Fibroblast of lung (primary cell): ENCODE data around the gene SH3GL3. TPM values are rescaled to one million over a fixed set of nuclear protein-coding genes. Genes with fewer than 3 reads are reported as not detected.
A peak's percentile ranks its signal among the peaks of the same experiment; 100 is the strongest.

ENCODE experiments used
- DNase-seq, 2 donors: peaks; one replicate each; pipeline versions ENCODE4 v3.0.0 to v3.0.0-alpha.2; 2010; ENCODE audit warnings: low read depth in 2 of 2
- H2AFZ ChIP-seq: 2 replicates; pipeline ENCODE4 v1.5.1; 2012; ENCODE audit warnings: low read length, control low read depth, inconsistent platforms
- H3K27ac ChIP-seq: 2 replicates; pipeline ENCODE4 v1.5.1; 2011; ENCODE audit warnings: low read length, control low read depth; ENCODE audit not compliant: insufficient read depth
- H3K27me3 ChIP-seq: 2 replicates; pipeline ENCODE4 v1.5.1; 2011; ENCODE audit warnings: mild to moderate bottlenecking, low read length; ENCODE audit not compliant: control insufficient read depth, insufficient read depth
- H3K36me3 ChIP-seq: 2 replicates; pipeline ENCODE4 v1.5.1; 2011; ENCODE audit warnings: low read length; ENCODE audit not compliant: control insufficient read depth, insufficient read depth
- H3K4me1 ChIP-seq: 2 replicates; pipeline ENCODE4 v1.5.1; 2011; ENCODE audit warnings: low read length; ENCODE audit not compliant: control insufficient read depth, insufficient read depth; ENCODE audit errors: extremely low read depth
- H3K4me2 ChIP-seq: 2 replicates; pipeline ENCODE4 v1.5.1; 2011; ENCODE audit warnings: low read length, control low read depth; ENCODE audit not compliant: insufficient read depth; ENCODE audit errors: extremely low read depth
- H3K4me3 ChIP-seq, 4 experiments: fragments of 200-600 bp in 1 of 4; sonication (generic) in 1 of 4; replicated peaks in 1 of 4; 2 replicates each; pipeline ENCODE4 v1.5.1; 2011 to 2016; ENCODE audit warnings: low read length in 4 of 4, low read depth in 3 of 4, mild to moderate bottlenecking in 3 of 4, control low read depth in 2 of 4, inconsistent platforms in 1 of 4, mixed read lengths in 1 of 4; ENCODE audit not compliant: insufficient read depth in 1 of 4; ENCODE audit errors: control extremely low read depth in 1 of 4
- H3K79me2 ChIP-seq: 2 replicates; pipeline ENCODE4 v1.5.1; 2012; ENCODE audit warnings: mild to moderate bottlenecking, low read length, inconsistent platforms; ENCODE audit not compliant: control insufficient read depth, insufficient read depth
- H3K9ac ChIP-seq: 2 replicates; pipeline ENCODE4 v1.5.1; 2011; ENCODE audit warnings: mild to moderate bottlenecking, low read length, control low read depth; ENCODE audit not compliant: insufficient read depth
- H3K9me3 ChIP-seq: 2 replicates; pipeline ENCODE4 v1.5.1; 2012; ENCODE audit warnings: low read depth, low read length; ENCODE audit not compliant: control insufficient read depth, insufficient read depth
- H4K20me1 ChIP-seq: 2 replicates; pipeline ENCODE4 v1.5.1; 2011; ENCODE audit warnings: low read length; ENCODE audit not compliant: control insufficient read depth, insufficient read depth; ENCODE audit errors: extremely low read depth
- EZH2 ChIP-seq: IDR thresholded peaks from 2 replicates; pipeline ENCODE4 v1.5.1; 2012; ENCODE audit warnings: low read length, control low read depth, mild to moderate bottlenecking; ENCODE audit errors: missing control alignments
- polyA minus RNA-seq: library from RNA; depleted of rRNA, polyadenylated mRNA; stranded (reverse); fragments of >200 nt; gene quantifications from 2 replicates; pipeline ENCODE4 v1.2.3, GENCODE V29; 2011; ENCODE audit warnings: low replicate concordance
- polyA plus RNA-seq, 2 donors: library from polyadenylated mRNA; depleted of rRNA in 1 of 2; stranded (reverse) in 1 of 2; unstranded in 1 of 2; fragments of >200 nt; gene quantifications; 2 replicates each; pipeline ENCODE4 v1.2.1, GENCODE V29; 2011 to 2012; ENCODE audit warnings: missing spikeins in 1 of 2
- total RNA-seq: library from RNA; depleted of rRNA; stranded (reverse); fragments of >200 nt; gene quantifications from 2 replicates; pipeline ENCODE4 v1.2.1, GENCODE V29; 2014
- TF ChIP-seq, protein P1 (sequence below), 2 donors: IDR thresholded peaks in 1 of 2; conservative IDR thresholded peaks in 1 of 2; 1 replicate in 1 of 2; 2 replicates in 1 of 2; pipeline ENCODE4 v1.5.1; 2011 to 2012; ENCODE audit warnings: low read length in 2 of 2, control low read depth in 1 of 2, inconsistent platforms in 1 of 2, low read depth in 1 of 2, mild to moderate bottlenecking in 1 of 2

Gene SH3GL3
- total RNA-seq (under 0.01 and 0.26 TPM in 2 replicates), polyA plus RNA-seq (0.05 and 0.10 TPM in 2 replicates), polyA minus RNA-seq (not detected in 2 replicates)
- polyA plus RNA-seq (2012) = 0.07 TPM in 1 of 2 replicates, not detected in the other

- no peaks in the 10 kb centered on the region for H4K20me1 ChIP-seq
- peaks cover 5% of the 10 kb centered on the region for H3K27me3 ChIP-seq
- no peaks in the 10 kb centered on the region for H3K9me3 ChIP-seq
- DNase-seq = peak; percentile 65 to 87
- no peak within 1 kb of the TSS for H3K27ac ChIP-seq
- TF ChIP-seq, protein P1, sequence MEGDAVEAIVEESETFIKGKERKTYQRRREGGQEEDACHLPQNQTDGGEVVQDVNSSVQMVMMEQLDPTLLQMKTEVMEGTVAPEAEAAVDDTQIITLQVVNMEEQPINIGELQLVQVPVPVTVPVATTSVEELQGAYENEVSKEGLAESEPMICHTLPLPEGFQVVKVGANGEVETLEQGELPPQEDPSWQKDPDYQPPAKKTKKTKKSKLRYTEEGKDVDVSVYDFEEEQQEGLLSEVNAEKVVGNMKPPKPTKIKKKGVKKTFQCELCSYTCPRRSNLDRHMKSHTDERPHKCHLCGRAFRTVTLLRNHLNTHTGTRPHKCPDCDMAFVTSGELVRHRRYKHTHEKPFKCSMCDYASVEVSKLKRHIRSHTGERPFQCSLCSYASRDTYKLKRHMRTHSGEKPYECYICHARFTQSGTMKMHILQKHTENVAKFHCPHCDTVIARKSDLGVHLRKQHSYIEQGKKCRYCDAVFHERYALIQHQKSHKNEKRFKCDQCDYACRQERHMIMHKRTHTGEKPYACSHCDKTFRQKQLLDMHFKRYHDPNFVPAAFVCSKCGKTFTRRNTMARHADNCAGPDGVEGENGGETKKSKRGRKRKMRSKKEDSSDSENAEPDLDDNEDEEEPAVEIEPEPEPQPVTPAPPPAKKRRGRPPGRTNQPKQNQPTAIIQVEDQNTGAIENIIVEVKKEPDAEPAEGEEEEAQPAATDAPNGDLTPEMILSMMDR (conservative IDR thresholded peaks at IDR 0.05 in 1 of 2, IDR thresholded peaks at IDR 0.05 in 1 of 2; ENCODE audit: low read depth in 1 of 2, low read length in 2 of 2) = peak; percentile 38 to 49
- no peak for TF ChIP-seq EZH2
- H3K9ac ChIP-seq = peak within 1 kb of the TSS; percentile 37
- no peaks in the 10 kb centered on the region for H3K36me3 ChIP-seq
- peak within 1 kb of the TSS; percentile 43 to 62 (median 54) for H3K4me3 ChIP-seq
- H3K4me1 ChIP-seq = peaks cover 3% of the 10 kb centered on the region
- H3K79me2 ChIP-seq = no peaks in the 10 kb centered on the region
- H2AFZ ChIP-seq = peak within 1 kb of the TSS; percentile 78
- H3K4me2 ChIP-seq = peak within 1 kb of the TSS; percentile 88
Measured at GRCh38 chr15:83446904-83447709, at the start of gene SH3GL3. SH3GL3 (plus strand) TSS chr15:83447341; CDS start chr15:83447534, 193 bp downstream.

DNA sequence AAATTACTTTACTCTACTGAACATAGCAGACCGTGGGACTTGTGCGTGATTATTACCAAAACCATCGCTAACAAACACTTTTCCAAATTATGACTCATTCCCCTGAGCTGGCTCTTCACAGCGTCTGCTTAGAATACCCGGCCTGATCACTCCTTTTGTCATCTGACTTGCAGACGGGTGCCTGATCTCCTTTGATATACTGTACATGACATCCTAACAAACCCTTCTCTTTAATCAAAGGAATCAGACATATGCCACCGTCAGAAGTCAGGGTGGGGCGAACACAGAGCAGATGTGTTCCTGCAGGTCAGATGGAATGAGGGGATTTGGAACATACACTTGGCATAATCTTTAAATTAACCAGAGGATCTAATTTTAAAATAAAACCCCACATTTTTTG is 48.5 kb upstream of the SH3GL3 start:
- H3K36me3 ChIP-seq = no peaks in the 10 kb centered on the region
- peaks cover 2% of the 10 kb centered on the region for H3K27me3 ChIP-seq
- H2AFZ ChIP-seq = no peak overlapping the region
- peak; percentile 5 to 68 for DNase-seq
- TF ChIP-seq, protein P1 (conservative IDR thresholded peaks at IDR 0.05 in 1 of 2, IDR thresholded peaks at IDR 0.05 in 1 of 2; ENCODE audit: low read depth in 1 of 2, low read length in 2 of 2) = no peak
- no peak for TF ChIP-seq EZH2
- H3K9ac ChIP-seq = no peak overlapping the region
- H3K27ac ChIP-seq = no peak overlapping the region
- H3K4me1 ChIP-seq = no peaks in the 10 kb centered on the region
- no peak overlapping the region for H3K4me2 ChIP-seq
- H3K9me3 ChIP-seq = no peaks in the 10 kb centered on the region
- no peaks in the 10 kb centered on the region for H4K20me1 ChIP-seq
- H3K4me3 ChIP-seq = no peak overlapping the region
- H3K79me2 ChIP-seq = no peaks in the 10 kb centered on the region

- Histone ChIP-seq H3K79me2 (no peaks in the 10 kb centered on the region), H4K20me1 (no peaks in the 10 kb centered on the region), H3K9ac (no peak overlapping the region), H3K4me2 (no peak overlapping the region), H3K4me3 (no peak overlapping the region), H3K27ac (no peak overlapping the region), H2AFZ (no peak overlapping the region), H3K36me3 (no peaks in the 10 kb centered on the region), H3K27me3 (peaks cover 2% of the 10 kb centered on the region), H3K9me3 (no peaks in the 10 kb centered on the region), H3K4me1 (no peaks in the 10 kb centered on the region)
- TF ChIP-seq EZH2 = no peak
- TF ChIP-seq, protein P1 (conservative IDR thresholded peaks at IDR 0.05 in 1 of 2, IDR thresholded peaks at IDR 0.05 in 1 of 2; ENCODE audit: low read depth in 1 of 2, low read length in 2 of 2) = no peak
- DNase-seq = no peak
Measured at GRCh38 chr15:83404121-83404520, 43.0 kb upstream of the SH3GL3 start.
